Coronary artery (tissue), 2 donors: ENCODE data around the gene GNA15.

Source experiments
- DNase-seq: peaks from one replicate; pipeline ENCODE4 v3.0.0-alpha.2; 2017; ENCODE audit warnings: low spot score
- H3K27ac ChIP-seq, 2 donors: fragments of 200-600 bp; sonication (generic); one replicate each; pipeline ENCODE4 v1.5.1; 2016 to 2019
- H3K4me3 ChIP-seq: fragments of 200-600 bp; sonication (generic); 2 replicates; pipeline ENCODE4 v1.5.1; 2016; ENCODE audit warnings: mild to moderate bottlenecking, moderate library complexity
- CTCF ChIP-seq: fragments of 200-600 bp; sonication (generic); IDR thresholded peaks from one replicate; pipeline ENCODE4 v1.5.1; 2019; ENCODE audit warnings: antibody characterized with exemption

Gene GNA15

GRCh38 chr19:3157096-3157845 lies 21.4 kb downstream of the GNA15 start:
- Histone ChIP-seq H3K27ac (no peak overlapping the region), H3K4me3 (no peak overlapping the region)
- no peak for DNase-seq
- no peak for TF ChIP-seq CTCF

- Histone ChIP-seq H3K27ac (no peak overlapping the region), H3K4me3 (no peak overlapping the region)
- TF ChIP-seq CTCF: no peak
- no peak for DNase-seq
These were observed 23.7 kb downstream of the GNA15 start for GRCh38 chr19:3159565-3159964.

GRCh38 chr19:3160219-3160618 lies 24.4 kb downstream of the GNA15 start:
- Histone ChIP-seq H3K4me3 (no peak overlapping the region), H3K27ac (no peak overlapping the region)
- no peak for DNase-seq
- no peak for TF ChIP-seq CTCF

GRCh38 chr19:3161453-3161852 lies 25.6 kb downstream of the GNA15 start:
- H3K4me3 ChIP-seq: no peak overlapping the region
- no peak for TF ChIP-seq CTCF
- DNase-seq: no peak
- no peak overlapping the region for H3K27ac ChIP-seq

GRCh38 chr19:3162418-3163229 lies 26.8 kb downstream of the GNA15 start:
- no peak for TF ChIP-seq CTCF
- no peak overlapping the region for H3K27ac ChIP-seq
- DNase-seq: no peak
- H3K4me3 ChIP-seq: no peak overlapping the region

- Histone ChIP-seq H3K27ac (no peak overlapping the region), H3K4me3 (no peak overlapping the region)
- peak; percentile 90 for TF ChIP-seq CTCF
- DNase-seq: no peak
These were observed 27.5 kb downstream of the GNA15 start for GRCh38 chr19:3163230-3163886.
